Measurements from ENCODE around the gene XYLT2.
A peak's percentile ranks its signal among the peaks of the same experiment; 100 is the strongest.
"Not testable (repeated sequence)": the region's sequence is repeated elsewhere in the genome, so short reads cannot be mapped to it uniquely, and the experiment has no call there.

Gene XYLT2

GRCh38 chr17:50345432-50346312 is at the start of gene XYLT2:
Gene XYLT2, plus strand, starts transcription at chr17:50346126. Its CDS starts 15 bp downstream, at chr17:50346141.
- DNase-seq (ENCODE audit: low read depth, low spot score), result peak; percentile 78

GRCh38 chr17:50297407-50297865 is 48.5 kb upstream of the XYLT2 start:
- peak; percentile 67 for DNase-seq (ENCODE audit: low read depth, low spot score)

- no peak for DNase-seq (ENCODE audit: low read depth, low spot score)
Observed at GRCh38 chr17:50298018-50298417, 47.9 kb upstream of the XYLT2 start.

DNA sequence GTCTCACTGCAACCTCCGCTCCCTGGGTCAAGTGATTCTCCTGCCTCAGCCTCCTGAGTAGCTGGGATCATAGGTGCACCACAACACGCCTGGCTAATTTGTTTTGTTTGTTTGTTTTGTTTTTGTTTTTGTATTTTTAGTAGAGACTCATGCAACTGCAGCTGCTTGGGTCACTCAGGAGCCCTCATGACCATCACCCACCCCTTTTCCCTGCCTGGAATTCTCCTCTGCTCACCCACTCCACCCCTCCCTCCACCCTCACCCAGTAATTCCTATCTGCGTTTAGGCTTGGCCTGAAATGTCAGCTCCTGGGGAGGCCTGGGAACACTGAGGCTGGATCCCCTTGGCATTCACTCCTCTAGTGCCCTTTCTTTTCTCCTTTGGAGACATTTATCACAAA is 46.1 kb upstream of the XYLT2 start:
- DNase-seq (ENCODE audit: low read depth, low spot score), result no peak

GRCh38 chr17:50300824-50301223 is 45.1 kb upstream of the XYLT2 start:
- not testable (repeated sequence) for DNase-seq (ENCODE audit: low read depth, low spot score)

DNA sequence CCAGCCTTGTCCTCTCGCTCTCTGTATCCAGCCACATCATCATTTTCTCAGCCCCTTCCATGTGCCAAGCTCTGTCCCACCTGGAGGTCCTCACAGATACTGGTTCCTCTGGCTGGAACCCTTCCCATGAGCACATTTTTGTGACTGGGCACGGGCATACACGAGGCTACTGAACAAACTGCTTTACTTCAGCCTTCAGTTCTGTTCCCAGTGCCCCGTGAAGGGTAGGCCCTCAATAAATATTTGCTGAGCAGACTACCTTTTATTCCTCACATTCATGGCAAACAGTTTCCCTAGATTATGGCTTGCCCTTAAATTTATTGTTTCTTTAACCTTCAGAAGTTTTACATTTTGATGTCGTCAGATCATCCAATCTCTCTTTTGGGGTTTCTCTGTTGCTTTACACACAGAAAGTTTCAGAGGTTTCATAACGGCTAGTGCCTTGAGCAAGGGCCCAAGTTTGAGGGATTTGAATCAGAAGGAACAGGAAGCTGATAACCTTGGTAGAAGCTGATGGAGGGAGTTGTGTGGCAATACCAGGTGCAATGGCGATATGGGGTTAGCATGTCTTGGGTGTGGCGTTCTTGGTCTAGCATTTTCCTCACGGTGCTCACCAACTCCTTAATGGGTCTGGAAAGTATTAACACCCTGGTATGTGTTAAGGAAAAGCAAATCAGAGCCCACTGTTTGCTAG is 43.9 kb upstream of the XYLT2 start:
- no peak for DNase-seq (ENCODE audit: low read depth, low spot score)

DNA sequence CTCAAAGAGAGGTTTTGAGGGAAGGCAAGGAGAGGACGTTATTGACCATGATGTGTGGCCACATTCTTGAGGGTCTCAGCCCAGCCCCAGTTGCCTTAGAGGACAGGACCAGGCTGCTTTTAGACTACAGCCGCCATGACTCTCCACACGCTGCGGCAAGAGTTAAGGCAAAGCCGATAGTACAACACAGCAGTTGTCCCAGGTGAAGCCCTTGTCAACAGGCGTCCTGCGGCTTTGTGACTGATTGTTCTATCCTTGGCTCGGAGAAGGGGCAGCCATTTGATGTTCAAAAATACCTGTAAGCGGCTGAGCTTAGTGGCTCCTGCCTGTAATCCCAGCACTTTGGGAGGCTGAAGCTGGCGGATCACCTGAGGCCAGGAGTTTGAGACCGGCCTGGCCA is 42.9 kb upstream of the XYLT2 start:
- DNase-seq (ENCODE audit: low read depth, low spot score), result no peak

- no peak for DNase-seq (ENCODE audit: low read depth, low spot score)
Observed at GRCh38 chr17:50303596-50303995, 42.3 kb upstream of the XYLT2 start.

DNA sequence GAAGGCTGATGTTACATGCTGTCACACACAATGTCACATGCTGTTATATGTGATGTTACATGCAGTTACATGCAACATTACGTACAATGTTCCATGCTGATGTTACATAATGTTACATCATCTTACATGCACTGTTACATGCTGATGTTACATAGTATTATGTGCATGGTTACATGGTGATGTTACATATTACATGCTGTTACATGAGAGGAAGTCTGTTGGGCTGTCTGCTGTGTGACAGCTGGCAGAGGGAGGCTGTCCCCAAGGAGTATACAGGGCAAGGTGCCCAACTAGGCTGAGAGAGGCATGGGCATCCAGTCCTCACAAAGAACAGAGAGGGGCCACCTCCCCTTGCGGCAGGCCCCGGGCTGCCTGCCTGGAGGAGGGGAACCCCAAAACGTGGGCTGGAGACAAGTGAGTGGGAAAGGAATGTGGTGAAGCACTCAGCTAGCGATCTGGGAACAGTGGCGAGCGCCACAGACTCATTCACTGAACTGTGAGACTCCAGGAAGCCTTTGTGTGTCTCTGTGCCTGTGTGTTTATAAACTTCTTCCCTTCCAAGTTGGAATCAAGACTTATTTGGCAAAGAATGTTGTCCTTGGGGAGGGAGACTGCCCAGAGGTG is 41.0 kb upstream of the XYLT2 start:
- no peak for DNase-seq (ENCODE audit: low read depth, low spot score)

DNA sequence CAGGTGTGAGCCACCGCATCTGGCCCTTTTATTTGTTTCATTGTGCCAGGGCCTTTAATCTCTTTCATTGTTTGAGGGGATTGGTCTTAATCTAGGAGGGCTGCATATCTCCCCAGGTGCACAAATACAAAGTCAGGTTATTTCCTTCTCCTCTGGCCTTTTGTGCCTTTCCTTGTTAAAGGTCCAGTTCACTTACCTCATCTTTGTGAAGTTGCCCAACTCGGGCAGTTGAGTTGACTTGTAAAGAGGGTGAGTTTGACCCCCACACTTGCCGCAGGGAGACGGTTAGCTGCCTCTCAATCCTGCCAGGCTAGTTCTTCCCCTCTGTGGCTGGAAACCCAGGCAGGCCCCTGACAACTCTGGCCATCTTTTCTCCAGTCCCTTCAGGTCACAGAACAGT is 38.3 kb upstream of the XYLT2 start:
- no peak for DNase-seq (ENCODE audit: low read depth, low spot score)

DNA sequence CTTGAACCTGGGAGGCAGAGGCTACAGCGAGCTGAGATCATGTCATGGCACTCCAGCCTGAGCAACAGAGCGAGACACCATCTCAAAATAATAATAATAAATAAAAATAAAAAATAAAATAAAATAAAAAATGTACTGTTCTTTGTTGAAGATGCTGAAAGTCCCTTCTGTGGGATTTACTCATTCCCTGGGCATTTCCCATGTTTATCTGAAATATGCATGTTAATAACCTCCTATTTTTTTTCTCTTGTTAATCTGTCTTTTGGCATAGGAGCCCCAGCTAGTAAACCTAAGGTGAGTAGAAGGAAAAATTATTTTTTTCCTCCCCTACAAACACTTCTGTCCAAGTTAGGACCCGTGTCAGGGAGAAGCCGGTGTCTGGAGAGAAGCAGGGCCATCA is 37.3 kb upstream of the XYLT2 start:
- DNase-seq (ENCODE audit: low read depth, low spot score), result no peak

DNA sequence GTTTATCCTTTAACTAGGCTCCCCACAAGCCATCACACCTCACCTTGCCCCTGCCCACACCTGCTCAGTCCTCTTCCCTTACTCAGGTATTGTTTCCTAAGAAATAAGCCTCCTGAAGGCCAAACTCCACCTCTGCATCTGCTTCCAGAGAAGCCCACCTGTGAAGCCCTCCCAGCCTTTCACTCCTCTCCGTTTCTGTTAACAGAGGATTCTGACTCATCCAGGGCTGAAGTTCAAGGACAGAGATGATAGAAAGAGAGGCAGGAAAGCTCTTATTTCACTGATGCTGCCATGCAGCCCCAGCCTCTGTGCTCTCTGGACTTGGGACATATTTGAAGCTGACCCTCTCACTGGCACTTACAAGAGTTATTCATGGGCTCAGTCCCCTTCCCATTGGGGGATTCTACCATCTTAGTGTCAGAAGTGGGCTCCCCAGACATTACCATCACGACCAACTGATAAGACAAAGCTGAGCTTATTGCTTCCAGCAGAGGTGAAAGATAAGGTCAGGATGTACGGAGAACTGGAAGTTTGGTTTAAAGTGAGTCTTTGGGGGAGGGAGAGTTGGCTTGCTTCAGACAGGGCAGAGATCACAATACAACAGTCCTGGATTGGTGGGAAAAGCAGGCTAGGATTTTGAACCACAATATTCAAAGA is 35.3 kb upstream of the XYLT2 start:
- DNase-seq (ENCODE audit: low read depth, low spot score), result no peak

DNA sequence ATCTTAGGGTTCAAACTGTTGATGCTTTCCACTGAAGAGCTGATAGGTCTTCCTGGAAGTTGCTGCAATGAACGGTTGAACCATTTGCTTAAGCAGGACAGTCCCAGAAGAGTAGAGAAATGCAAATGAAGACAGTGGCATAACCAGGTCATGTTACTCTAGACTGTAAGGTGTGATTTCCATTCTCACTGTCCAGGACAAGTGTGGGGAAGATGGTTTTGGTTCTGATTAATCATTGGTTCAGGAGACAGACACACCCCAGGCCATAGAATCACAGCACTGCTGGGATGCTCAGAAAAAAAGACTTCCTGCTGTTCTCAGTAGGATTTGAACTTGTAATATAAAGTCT is 34.8 kb upstream of the XYLT2 start:
- DNase-seq (ENCODE audit: low read depth, low spot score), result no peak

DNA sequence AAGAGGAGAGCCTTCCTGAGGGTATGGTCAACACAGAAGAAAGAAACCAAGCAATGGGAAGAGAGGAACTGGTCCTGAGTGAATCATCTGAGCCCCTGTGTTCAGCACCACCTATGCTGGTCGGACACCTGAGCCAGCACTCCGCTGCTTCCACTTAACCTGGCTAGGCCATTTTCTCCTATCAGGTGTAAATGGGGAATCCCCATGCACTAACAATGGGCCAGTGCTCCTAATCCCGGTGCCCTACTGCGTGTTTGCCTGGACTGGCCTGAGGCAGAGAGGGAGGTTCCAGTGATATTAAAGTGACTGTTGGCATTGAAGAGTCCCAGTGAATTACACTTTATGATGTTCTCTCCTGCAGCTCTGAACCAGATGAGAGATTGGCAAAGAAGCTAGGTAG is 34.4 kb upstream of the XYLT2 start:
- DNase-seq (ENCODE audit: low read depth, low spot score), result no peak

GRCh38 chr17:50312308-50312707 is 33.6 kb upstream of the XYLT2 start:
- DNase-seq (ENCODE audit: low read depth, low spot score), result no peak

DNA sequence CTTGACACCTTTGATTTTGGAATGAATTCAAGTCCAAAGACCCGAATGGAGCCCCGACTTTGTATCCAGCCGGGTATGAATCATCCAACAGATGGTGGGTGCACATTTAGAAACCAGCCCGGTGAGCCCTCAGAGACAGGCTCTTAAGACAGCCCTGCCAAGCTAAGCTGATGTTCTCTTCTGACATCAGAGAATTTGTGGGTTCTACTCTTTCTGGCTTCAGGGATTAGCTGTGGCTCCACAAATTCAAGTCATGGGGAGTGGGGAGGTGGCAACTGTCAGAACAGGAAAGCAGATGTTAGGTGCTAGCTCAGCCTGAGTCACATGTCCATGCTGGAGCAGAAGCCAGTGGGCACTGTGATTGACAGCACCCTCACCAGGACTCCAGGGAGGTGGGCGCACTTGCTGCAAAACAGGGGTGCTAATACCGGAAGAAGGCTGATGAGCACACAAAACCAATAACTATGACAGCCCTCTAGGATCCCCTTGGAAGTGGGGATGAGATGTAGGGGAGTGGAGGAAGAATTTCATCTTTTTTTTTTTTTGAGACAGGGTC is 31.4 kb upstream of the XYLT2 start:
- no peak for DNase-seq (ENCODE audit: low read depth, low spot score)

GRCh38 chr17:50316016-50316587 is 29.8 kb upstream of the XYLT2 start:
- no peak for DNase-seq (ENCODE audit: low read depth, low spot score)

DNA sequence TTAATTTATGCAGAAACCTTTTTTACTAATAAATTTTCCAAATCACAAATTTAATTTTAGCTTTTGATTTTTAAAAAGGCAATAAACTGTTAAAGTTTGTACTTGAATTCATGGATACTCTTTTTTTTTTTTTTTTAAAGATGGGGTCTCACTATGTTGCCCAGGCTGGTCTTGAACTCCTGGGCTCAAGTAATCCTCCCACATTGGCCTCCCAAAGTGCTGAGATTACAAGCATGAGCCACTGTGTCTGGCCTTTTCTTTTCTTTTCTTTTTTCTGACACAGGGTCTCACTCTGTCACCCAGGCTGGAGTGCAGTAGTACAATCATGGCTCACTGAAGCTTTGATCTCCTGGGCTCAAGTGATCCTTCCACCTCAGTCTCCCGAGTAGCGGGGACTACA is 29.3 kb upstream of the XYLT2 start:
- not testable (repeated sequence) for DNase-seq (ENCODE audit: low read depth, low spot score)

GRCh38 chr17:50317121-50317520 is 28.8 kb upstream of the XYLT2 start:
- no peak for DNase-seq (ENCODE audit: low read depth, low spot score)

DNA sequence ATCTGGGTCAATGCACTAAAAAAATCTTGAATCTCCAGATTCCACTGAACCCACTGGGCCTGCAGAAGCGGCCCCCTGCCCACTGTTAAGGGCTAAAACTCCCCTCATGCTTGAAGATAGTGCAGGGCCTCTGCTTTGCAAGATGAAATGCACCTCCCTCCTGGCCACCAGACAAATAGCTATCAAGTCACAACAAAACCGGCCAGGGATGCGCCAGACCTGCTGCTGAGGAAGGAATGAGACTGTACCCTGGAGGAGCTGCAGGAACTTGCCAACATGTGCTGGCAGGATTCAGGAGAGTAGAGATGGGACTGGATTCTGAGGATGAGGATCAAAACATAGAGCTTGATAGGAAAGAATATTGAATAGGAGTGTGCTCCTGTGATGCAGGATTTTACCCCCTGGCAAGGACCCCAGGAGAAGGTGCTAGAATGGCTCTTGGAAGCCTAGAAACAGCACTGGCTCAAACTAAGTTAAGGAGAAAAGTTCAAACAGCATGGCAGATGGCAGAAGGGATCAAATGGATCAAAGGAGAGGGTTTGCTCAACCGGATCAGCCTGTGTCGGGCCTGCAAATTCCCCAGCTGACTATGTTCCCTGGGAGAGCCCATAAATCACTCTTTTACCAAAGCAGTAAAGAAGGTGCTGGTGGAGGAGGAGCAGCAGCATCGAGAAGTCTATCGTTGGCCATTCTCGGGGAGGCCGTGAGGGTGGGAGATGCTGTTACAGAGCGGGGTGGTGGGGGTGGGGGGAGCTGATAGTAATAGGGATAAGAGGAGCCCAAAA is 27.2 kb upstream of the XYLT2 start:
- DNase-seq (ENCODE audit: low read depth, low spot score), result no peak

All from activated naive CD8-positive, alpha-beta T cell treated with anti-CD3 and anti-CD28 coated beads, Interleukin-2, amount 50 U/mL, for 16 hours (primary cell).